Measurements from ENCODE around the gene SLC17A9.

DNA sequence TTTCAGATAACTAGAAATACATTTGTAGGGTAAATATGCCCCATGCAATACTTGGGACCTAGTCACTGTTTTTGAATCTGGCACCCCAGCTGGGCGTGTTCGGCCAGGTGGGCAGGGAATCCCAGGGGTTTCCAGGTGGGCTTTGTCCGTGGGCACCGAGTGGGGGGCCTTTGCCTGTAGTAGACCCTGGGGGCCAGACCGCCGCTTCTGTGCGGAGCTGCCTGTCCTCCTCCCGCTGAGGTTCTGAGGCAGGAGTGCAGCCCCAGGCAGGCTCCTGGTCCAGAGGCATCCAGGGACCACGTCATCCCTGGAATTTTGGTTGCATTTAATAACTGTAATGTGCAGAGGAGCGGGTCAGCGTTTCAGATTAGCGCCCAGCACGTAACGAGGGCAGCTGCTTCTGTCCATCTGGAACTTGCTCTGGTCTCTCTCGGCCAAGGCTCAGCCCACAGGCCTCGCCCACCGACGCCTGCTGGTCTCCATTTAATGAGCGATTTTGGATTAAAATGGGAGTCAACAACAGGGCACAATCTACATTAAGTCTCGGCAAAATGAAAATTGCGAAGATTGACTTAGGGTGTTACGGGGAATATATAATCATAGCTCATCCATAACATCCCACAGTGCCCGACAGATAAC lies 41.5 kb downstream of the SLC17A9 start:
- TF ChIP-seq, protein P1, sequence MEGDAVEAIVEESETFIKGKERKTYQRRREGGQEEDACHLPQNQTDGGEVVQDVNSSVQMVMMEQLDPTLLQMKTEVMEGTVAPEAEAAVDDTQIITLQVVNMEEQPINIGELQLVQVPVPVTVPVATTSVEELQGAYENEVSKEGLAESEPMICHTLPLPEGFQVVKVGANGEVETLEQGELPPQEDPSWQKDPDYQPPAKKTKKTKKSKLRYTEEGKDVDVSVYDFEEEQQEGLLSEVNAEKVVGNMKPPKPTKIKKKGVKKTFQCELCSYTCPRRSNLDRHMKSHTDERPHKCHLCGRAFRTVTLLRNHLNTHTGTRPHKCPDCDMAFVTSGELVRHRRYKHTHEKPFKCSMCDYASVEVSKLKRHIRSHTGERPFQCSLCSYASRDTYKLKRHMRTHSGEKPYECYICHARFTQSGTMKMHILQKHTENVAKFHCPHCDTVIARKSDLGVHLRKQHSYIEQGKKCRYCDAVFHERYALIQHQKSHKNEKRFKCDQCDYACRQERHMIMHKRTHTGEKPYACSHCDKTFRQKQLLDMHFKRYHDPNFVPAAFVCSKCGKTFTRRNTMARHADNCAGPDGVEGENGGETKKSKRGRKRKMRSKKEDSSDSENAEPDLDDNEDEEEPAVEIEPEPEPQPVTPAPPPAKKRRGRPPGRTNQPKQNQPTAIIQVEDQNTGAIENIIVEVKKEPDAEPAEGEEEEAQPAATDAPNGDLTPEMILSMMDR (IDR thresholded peaks at IDR 0.05): no peak
- TF ChIP-seq ZFX (IDR thresholded peaks at IDR 0.05; ENCODE audit: borderline replicate concordance): no peak
